Hematopoietic multipotent progenitor cell treated with erythropoietin and hydrocortisone succinate and interleukin-3 and kit ligand, for 4 days (in vitro differentiated cells): ENCODE data around the gene ARHGAP5.
"Not testable (repeated sequence)": the region's sequence is repeated elsewhere in the genome, so short reads cannot be mapped to it uniquely, and the experiment has no call there.

Experiments used
- DNase-seq: peaks from one replicate; pipeline ENCODE4 v3.0.0-alpha.2; 2015

Gene ARHGAP5

GRCh38 chr14:32126899-32127730, 50.0 kb downstream of the ARHGAP5 start:
- DNase-seq, result not testable (repeated sequence)

- not testable (repeated sequence) for DNase-seq
These were observed 50.9 kb downstream of the ARHGAP5 start for GRCh38 chr14:32127731-32128654.

- DNase-seq, result no peak
These were observed 51.6 kb downstream of the ARHGAP5 start for GRCh38 chr14:32128703-32129102.

GRCh38 chr14:32129124-32129523, 52.0 kb downstream of the ARHGAP5 start:
- no peak for DNase-seq

GRCh38 chr14:32131689-32132088, 54.6 kb downstream of the ARHGAP5 start:
- not testable (repeated sequence) for DNase-seq

- DNase-seq, result no peak
These were observed 57.5 kb downstream of the ARHGAP5 start for GRCh38 chr14:32134448-32135097.

- no peak for DNase-seq
These were observed 59.1 kb downstream of the ARHGAP5 start for GRCh38 chr14:32136027-32136825.

GRCh38 chr14:32137313-32137712, 60.2 kb downstream of the ARHGAP5 start:
- no peak for DNase-seq

- DNase-seq, result no peak
These were observed 60.8 kb downstream of the ARHGAP5 start for GRCh38 chr14:32137892-32138291.

- no peak for DNase-seq
These were observed 65.2 kb downstream of the ARHGAP5 start for GRCh38 chr14:32142341-32142740.

GRCh38 chr14:32142754-32143437, 65.8 kb downstream of the ARHGAP5 start:
- no peak for DNase-seq

GRCh38 chr14:32150392-32150791, 73.3 kb downstream of the ARHGAP5 start:
- no peak for DNase-seq

GRCh38 chr14:32166029-32166428, 88.9 kb downstream of the ARHGAP5 start:
- DNase-seq, result no peak

GRCh38 chr14:32166924-32167323, 89.8 kb downstream of the ARHGAP5 start:
- DNase-seq, result no peak

GRCh38 chr14:32167907-32168306, 90.8 kb downstream of the ARHGAP5 start:
- no peak for DNase-seq

- DNase-seq, result peak; percentile 84
These were observed 92.1 kb downstream of the ARHGAP5 start for GRCh38 chr14:32169191-32169590.

GRCh38 chr14:32171469-32171868, 94.4 kb downstream of the ARHGAP5 start:
- no peak for DNase-seq

GRCh38 chr14:32183151-32184058, 106.3 kb downstream of the ARHGAP5 start:
- peak; percentile 63 for DNase-seq

GRCh38 chr14:32185097-32185496, 108.0 kb downstream of the ARHGAP5 start:
- no peak for DNase-seq

- no peak for DNase-seq
These were observed 109.1 kb downstream of the ARHGAP5 start for GRCh38 chr14:32186248-32186647.

GRCh38 chr14:32189811-32190210, 112.7 kb downstream of the ARHGAP5 start:
- DNase-seq, result no peak
